Measurements from ENCODE around the gene AFF2.

Gene AFF2

GRCh38 chrX:148592595-148592994, 92.2 kb downstream of the AFF2 start:
- no peak for FAIRE-seq

GRCh38 chrX:148593146-148593545, 92.7 kb downstream of the AFF2 start:
- no peak for FAIRE-seq

- FAIRE-seq = no peak
These were observed 93.6 kb downstream of the AFF2 start for GRCh38 chrX:148593987-148594386.

- no peak for FAIRE-seq
These were observed 99.0 kb downstream of the AFF2 start for GRCh38 chrX:148599404-148599803.

- no peak for FAIRE-seq
These were observed 99.7 kb downstream of the AFF2 start for GRCh38 chrX:148600131-148600530.

- no peak for FAIRE-seq
These were observed 100.2 kb downstream of the AFF2 start for GRCh38 chrX:148600581-148600980.

- FAIRE-seq = no peak
These were observed 100.6 kb downstream of the AFF2 start for GRCh38 chrX:148601034-148601433.

DNA sequence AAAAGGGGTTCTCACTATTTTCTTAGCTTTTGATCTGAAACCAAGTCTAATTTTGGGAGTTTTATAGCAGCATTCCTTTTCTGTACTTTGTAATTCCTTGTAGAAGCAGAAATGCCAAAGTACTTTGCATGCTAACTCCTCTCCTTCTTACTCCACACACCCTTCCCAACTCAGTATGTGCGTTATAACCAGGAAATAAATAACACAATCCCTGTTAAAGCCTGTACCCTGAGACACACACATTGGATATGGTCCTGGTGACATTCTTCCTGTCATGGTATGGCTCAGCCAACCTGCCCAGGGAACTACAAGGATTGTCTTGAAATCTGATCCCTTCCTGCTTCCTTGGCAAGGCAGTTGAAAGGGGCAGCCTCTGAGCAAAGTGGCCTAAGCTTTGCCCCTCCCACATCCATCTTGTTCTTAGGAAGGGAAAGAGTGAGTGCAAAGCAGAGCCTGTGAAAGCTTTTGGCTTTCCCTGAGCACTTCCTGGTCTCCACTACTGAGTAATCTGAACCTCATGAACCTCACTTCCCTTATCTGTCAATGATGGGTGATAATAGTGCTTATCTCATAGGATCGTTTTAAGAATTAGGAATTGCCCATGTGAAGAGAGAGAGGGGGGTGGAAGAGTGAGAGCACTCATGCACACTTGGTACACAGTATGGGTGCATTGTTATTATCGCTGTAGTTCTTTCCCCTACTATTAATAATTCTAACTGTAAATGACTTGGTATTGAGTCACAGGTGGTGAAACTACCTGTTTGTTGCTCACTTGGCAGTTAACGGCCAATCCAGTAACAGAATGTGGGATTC, 109.3 kb downstream of the AFF2 start:
- FAIRE-seq = no peak

DNA sequence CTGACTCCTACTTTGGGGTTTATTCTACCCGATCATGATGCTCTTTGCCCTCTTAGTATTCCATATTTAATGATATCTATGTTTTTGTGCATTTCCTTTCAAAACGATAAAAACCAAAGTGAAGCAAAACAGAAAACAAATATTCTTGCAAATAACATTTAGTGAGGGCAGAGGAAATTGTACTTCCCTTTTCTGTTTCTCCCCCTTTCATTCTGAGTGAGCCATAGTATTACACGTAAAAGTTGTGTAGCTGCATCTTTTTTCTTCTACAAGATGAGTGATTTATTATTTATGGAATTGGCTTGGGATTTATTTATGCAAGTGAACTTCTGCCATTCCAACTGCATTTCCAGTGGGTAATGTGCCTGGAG, 109.9 kb downstream of the AFF2 start:
- FAIRE-seq = no peak

DNA sequence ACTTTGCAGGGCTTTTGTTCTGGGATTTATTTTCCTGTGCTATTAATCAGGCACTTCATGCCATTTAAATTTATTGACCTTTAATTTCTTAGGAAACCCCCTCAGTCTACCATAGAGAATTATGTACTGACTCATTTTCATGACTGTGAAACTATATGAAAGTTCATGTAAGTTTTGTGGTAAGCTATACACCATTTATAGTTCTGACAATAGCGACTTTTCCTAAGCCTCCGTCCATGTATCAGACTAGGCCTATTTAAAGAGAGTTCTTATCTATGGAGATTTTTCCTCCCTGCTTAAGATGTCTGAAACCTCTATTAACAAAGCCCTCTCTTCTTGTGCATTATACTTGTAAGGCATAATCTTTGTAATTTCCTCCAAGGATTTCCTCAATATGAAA, 111.6 kb downstream of the AFF2 start:
- FAIRE-seq = no peak

- FAIRE-seq = no peak
These were observed 112.0 kb downstream of the AFF2 start for GRCh38 chrX:148612431-148612830.

GRCh38 chrX:148613636-148614035, 113.2 kb downstream of the AFF2 start:
- no peak for FAIRE-seq

- FAIRE-seq = no peak
These were observed 115.1 kb downstream of the AFF2 start for GRCh38 chrX:148615491-148615890.

DNA sequence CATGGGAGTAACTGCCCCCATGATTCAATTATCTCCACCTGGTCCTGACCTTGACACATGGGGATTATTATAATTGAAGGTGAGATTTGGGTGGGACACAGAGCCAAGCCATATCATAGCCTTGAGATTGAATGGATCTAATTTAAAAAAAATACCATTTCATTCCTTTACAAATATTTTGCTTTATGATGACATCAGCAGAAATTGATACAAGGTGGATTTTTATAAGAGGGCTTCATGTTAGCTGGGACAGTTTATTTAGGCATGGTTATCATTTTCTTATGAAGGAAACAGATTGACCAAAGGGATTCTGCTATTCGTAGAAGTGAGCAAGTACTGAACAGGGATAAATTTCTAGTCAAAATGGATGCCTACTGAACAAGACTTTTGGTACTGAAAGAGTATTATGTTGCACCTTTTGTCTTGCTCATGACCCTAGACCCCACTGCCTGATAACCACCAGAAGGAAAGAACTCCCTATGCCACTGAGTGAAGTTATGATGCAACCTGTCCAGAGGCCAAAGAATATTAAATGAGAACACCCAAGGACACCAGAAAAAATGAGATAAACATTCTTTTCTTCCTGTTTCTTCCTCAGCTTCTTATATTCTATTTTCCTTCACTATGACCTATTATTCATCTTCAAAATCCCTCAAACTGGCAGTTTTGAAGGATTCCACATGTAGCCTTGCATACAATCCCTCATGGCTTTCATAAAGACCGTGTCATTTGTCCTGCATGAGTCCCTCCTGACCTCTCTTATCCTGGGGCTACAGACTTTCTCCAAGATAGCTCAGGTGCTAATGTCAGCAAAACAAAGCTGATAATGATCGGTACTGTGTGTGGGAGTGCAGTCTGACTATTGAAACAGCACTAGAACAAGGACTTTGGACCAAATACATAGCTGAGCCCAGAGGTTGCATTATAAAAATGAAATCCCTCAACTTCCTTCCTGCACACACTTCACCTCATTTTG, 118.3 kb downstream of the AFF2 start:
- no peak for FAIRE-seq

- no peak for FAIRE-seq
These were observed 119.6 kb downstream of the AFF2 start for GRCh38 chrX:148620023-148620422.

DNA sequence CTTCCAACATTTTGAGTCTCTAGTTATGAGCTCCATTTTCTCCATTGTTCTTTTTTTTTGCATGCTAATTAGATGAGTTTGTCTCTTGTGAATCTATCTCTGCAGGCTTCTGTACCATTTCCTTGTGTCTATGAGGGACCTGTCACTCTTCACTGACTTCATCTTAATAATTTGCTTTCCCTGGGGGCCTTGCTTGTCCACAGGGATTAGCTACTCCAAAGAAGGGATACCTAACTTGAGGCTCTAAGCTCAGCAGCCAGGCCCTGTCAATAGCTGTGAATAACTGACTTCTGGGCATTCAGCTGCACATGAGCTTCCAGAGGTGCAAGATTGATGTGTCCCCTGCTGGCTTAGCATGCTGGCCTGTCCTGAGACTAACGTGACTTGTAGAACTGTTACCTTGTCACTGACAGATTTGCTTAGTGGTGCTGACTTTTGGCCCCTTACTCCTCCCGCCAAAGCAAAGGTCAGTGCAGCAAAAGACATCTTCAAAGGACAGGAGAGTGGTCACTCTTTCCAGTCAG, 124.6 kb downstream of the AFF2 start:
- no peak for FAIRE-seq

DNA sequence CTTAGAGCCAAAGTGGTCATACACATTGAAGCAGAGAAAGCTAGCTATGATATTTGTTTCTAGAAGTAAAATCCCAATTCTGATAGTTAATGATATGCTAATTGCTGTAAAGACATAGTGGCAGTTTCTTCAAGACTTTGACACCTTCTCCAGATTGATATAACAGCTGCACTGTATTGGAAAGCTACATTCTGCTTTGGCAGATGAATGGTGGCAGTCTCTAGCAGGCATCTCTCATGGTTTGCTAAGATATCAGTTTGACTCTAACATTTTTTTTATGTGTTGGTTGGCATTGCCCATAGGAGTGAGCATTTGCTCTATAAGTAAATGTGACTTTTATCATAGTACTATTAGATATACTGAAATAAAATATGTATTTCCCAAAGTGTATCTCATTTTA, 128.2 kb downstream of the AFF2 start:
- FAIRE-seq = no peak

GRCh38 chrX:148629434-148629833, 129.0 kb downstream of the AFF2 start:
- FAIRE-seq = no peak

GRCh38 chrX:148632444-148632843, 132.0 kb downstream of the AFF2 start:
- no peak for FAIRE-seq

GRCh38 chrX:148633218-148633908, 132.9 kb downstream of the AFF2 start:
- FAIRE-seq = no peak

DNA sequence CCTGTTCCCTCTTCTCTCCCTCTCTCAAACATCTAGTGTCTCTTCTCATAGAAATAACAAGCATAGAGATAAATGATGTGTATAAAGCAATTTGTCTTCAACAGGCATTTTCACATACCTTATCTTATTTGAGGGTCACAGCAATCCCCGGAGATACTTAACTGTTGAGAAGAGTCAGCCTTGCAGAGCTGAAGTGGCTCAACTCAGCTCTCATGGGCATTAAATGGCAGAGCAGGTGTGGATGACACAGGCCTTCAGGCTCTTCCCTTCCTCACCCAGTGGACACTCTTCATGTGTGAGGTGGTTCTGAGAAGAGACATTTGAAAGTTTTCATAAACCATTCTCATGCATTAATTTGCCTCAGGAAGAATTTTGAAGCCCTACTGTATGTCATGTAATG, 134.2 kb downstream of the AFF2 start:
- no peak for FAIRE-seq

DNA sequence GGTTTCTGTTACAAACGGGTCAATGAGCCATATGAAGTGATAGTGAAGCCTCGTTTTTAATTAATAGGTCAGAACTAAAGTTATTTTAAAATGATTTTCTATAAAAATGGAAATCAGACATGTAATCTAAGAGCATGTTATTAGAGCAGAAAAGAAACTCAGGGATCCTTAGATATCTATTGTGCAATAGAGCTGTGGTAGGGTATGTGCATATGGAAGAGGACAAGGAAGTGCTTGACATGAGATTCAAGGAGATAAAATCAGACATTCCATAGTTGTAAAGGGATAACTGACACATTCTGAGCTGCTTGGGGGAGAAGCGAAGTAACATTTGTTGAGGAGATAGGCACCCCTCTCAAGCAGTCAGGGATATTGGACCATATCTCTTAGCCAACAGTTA, 143.0 kb downstream of the AFF2 start:
- no peak for FAIRE-seq

DNA sequence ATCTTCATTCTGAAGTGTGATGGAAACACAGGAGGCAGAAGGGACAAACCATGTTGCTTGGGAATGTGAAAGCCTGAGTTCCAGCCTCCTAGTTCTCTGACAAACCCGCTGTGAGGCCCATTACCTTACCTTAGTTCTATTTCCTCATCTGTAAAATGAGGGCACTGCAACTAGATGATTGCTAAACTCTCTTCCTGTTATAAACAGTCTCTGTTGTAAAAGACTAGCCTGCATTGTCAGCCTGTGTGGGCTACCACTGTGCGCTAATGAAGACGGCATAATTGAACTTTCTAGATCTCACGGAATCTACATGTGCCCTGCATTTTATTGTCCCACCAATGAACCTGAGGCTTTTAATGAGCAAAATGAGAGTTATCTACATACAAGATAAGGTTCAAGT, 147.2 kb downstream of the AFF2 start:
- no peak for FAIRE-seq
